Hepatocyte (in vitro differentiated cells): Measurements from ENCODE around the gene SEC14L6. TPM values are rescaled to one million over a fixed set of nuclear protein-coding genes. Genes with fewer than 3 reads are reported as not detected.
"Not testable (repeated sequence)": the region's sequence is repeated elsewhere in the genome, so short reads cannot be mapped to it uniquely, and the experiment has no call there.

Source experiments
- DNase-seq: peaks from one replicate; pipeline ENCODE4 v3.0.0-alpha.2; 2016; ENCODE audit warnings: low spot score
- H2AFZ ChIP-seq: fragments of 200-600 bp; sonication (generic); 2 replicates; pipeline ENCODE4 v1.6.0; 2016; ENCODE audit warnings: antibody characterized with exemption, mild to moderate bottlenecking
- H3K27ac ChIP-seq: fragments of 200-600 bp; sonication (generic); 2 replicates; pipeline ENCODE4 v1.5.1; 2016; ENCODE audit warnings: mild to moderate bottlenecking
- H3K27me3 ChIP-seq: fragments of 200-600 bp; sonication (generic); 2 replicates; pipeline ENCODE4 v1.6.1; 2016
- H3K36me3 ChIP-seq: fragments of 200-600 bp; sonication (generic); replicated peaks from 2 replicates; pipeline ENCODE4 v1.5.1; 2016; ENCODE audit warnings: low read depth; ENCODE audit not compliant: insufficient read depth
- H3K4me1 ChIP-seq: fragments of 200-600 bp; sonication (generic); 2 replicates; pipeline ENCODE4 v1.5.1; 2016; ENCODE audit warnings: mild to moderate bottlenecking, moderate library complexity; ENCODE audit not compliant: insufficient read depth
- H3K4me2 ChIP-seq: fragments of 200-600 bp; sonication (generic); 2 replicates; pipeline ENCODE4 v1.6.0; 2016
- H3K4me3 ChIP-seq: fragments of 200-600 bp; sonication (generic); 2 replicates; pipeline ENCODE4 v1.5.1; 2016; ENCODE audit warnings: mild to moderate bottlenecking
- H3K79me2 ChIP-seq: fragments of 200-600 bp; sonication (generic); 2 replicates; pipeline ENCODE4 v1.6.0; 2017; ENCODE audit warnings: mild to moderate bottlenecking
- H3K9me2 ChIP-seq: fragments of 200-600 bp; sonication (generic); replicated peaks from 2 replicates; pipeline ENCODE4 v1.6.0; 2017; ENCODE audit warnings: mild to moderate bottlenecking; ENCODE audit not compliant: insufficient read depth
- H3K9me3 ChIP-seq: fragments of 200-600 bp; sonication (generic); 2 replicates; pipeline ENCODE4 v1.5.1; 2016; ENCODE audit warnings: low read depth, mild to moderate bottlenecking
- H4K20me1 ChIP-seq: fragments of 200-600 bp; sonication (generic); 2 replicates; pipeline ENCODE4 v1.6.0; 2016; ENCODE audit warnings: mild to moderate bottlenecking; ENCODE audit not compliant: insufficient read depth, poor library complexity, severe bottlenecking
- EZH2 ChIP-seq: fragments of 200-600 bp; sonication (generic); IDR thresholded peaks from 2 replicates; pipeline ENCODE4 v1.6.1; 2016; ENCODE audit warnings: antibody characterized with exemption, mild to moderate bottlenecking, borderline replicate concordance
- EZH2phosphoT487 ChIP-seq: fragments of 200-600 bp; sonication (generic); IDR thresholded peaks from one replicate; pipeline ENCODE4 v1.6.1; 2018; ENCODE audit warnings: antibody characterized with exemption, mild to moderate bottlenecking, low read depth, moderate library complexity; ENCODE audit not compliant: unreplicated experiment, severe bottlenecking
- WGBS: methylation state at CpG from one replicate; pipeline ENCODE4 v1.1.6; 2016; ENCODE audit warnings: low lambda C conversion rate; ENCODE audit errors: missing lambda C conversion rate; 5-methylcytosine and 5-hydroxymethylcytosine counted together
- polyA plus RNA-seq: library from polyadenylated mRNA; unstranded; fragments of >200 nt; fragmentation: Nextera tagmentation; extraction: Ambion mirVana; gene quantifications from 2 replicates; pipeline ENCODE4 v1.2.1, GENCODE V29; 2016
- total RNA-seq: library from RNA; depleted of rRNA; stranded (reverse); fragments of >200 nt; gene quantifications from 2 replicates; pipeline ENCODE4 v1.2.3, GENCODE V29; 2014
- TF ChIP-seq, protein P1 (sequence below): fragments of 200-600 bp; sonication (generic); IDR thresholded peaks from 2 replicates; pipeline ENCODE4 v1.5.1; 2016; ENCODE audit warnings: antibody characterized with exemption, mild to moderate bottlenecking; ENCODE audit not compliant: poor library complexity

Gene SEC14L6
- total and polyA plus RNA-seq, 2 experiments from 2014 or later = 0.07 TPM; not detected in 1

- no peaks in the 10 kb centered on the region for H4K20me1 ChIP-seq
- peaks cover 6% of the 10 kb centered on the region for H3K4me1 ChIP-seq
- H3K36me3 ChIP-seq = no peaks in the 10 kb centered on the region
- TF ChIP-seq EZH2phosphoT487 (no peak), EZH2 (no peak)
- TF ChIP-seq, protein P1, sequence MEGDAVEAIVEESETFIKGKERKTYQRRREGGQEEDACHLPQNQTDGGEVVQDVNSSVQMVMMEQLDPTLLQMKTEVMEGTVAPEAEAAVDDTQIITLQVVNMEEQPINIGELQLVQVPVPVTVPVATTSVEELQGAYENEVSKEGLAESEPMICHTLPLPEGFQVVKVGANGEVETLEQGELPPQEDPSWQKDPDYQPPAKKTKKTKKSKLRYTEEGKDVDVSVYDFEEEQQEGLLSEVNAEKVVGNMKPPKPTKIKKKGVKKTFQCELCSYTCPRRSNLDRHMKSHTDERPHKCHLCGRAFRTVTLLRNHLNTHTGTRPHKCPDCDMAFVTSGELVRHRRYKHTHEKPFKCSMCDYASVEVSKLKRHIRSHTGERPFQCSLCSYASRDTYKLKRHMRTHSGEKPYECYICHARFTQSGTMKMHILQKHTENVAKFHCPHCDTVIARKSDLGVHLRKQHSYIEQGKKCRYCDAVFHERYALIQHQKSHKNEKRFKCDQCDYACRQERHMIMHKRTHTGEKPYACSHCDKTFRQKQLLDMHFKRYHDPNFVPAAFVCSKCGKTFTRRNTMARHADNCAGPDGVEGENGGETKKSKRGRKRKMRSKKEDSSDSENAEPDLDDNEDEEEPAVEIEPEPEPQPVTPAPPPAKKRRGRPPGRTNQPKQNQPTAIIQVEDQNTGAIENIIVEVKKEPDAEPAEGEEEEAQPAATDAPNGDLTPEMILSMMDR = no peak
- no peak for DNase-seq
- no peaks in the 10 kb centered on the region for H3K79me2 ChIP-seq
- no peak overlapping the region for H3K27ac ChIP-seq
- no peaks in the 10 kb centered on the region for H3K9me3 ChIP-seq
- no peak overlapping the region for H3K4me2 ChIP-seq
- no peaks in the 10 kb centered on the region for H3K9me2 ChIP-seq
- 93% methylated on average over 4 of the region's 4 CpGs for WGBS
- H2AFZ ChIP-seq = no peak overlapping the region
- no peak overlapping the region for H3K4me3 ChIP-seq
- H3K27me3 ChIP-seq = peaks cover 11% of the 10 kb centered on the region
Measured at GRCh38 chr22:30547188-30547587, 647 bp upstream of the SEC14L6 start.

GRCh38 chr22:30542811-30543188, 3.7 kb downstream of the SEC14L6 start:
- Histone ChIP-seq H4K20me1 (no peaks in the 10 kb centered on the region), H3K9me3 (no peaks in the 10 kb centered on the region), H3K79me2 (no peaks in the 10 kb centered on the region), H3K4me2 (peak overlapping the region; percentile 95), H3K4me3 (no peak overlapping the region), H2AFZ (no peak overlapping the region), H3K9me2 (no peaks in the 10 kb centered on the region), H3K27me3 (peaks cover 21% of the 10 kb centered on the region), H3K27ac (no peak overlapping the region), H3K36me3 (no peaks in the 10 kb centered on the region), H3K4me1 (peaks cover 13% of the 10 kb centered on the region)
- TF ChIP-seq, protein P1 = no peak
- TF ChIP-seq EZH2phosphoT487 = no peak
- no peak for TF ChIP-seq EZH2
- DNase-seq = no peak
- 80% methylated on average over 12 of the region's 12 CpGs for WGBS

DNA sequence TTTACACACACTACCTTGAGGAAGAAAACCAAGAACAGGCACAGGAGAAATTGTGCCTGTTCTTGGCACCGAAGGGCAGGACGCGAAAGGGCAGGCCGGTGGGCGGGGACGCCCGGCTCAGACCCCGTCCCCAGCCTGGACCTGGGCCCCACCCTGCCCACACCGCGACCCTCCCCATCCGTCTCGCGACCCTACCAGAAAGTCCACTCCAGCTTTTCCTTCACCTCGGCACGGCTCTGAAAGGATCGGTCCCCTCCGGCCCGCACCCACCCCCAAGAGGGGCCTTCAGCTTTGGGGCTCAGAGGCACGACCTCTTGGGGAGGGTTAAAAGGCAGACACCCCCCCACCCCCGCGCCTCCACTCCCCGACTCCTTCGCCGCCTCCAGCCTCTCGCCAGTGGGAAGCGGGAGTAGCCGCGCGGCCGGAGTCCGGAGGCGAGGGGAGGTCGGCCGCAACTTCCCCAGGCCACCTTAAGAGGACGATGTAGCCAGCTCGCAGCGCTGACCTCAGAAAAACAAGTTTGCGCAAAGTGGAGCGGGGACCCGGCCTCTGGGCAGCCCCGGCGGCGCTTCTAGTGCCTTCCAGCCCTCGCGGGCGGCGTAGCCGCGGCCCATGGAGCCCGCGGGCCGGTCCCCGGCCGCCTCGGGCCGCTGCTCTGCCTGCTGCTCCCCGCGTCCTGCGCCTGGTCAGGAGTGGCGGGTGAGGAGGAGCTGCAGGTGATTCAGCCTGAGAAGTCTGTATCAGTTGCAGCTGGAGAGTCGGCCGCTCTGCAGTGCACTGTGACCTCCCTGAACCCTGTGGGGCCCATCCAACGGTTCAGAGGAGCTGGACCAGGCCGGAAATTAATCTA, 4.4 kb downstream of the SEC14L6 start:
- Histone ChIP-seq H3K4me1 (peaks cover 13% of the 10 kb centered on the region), H3K27me3 (peaks cover 21% of the 10 kb centered on the region), H3K4me2 (peak overlapping the region; percentile 95), H3K4me3 (peak overlapping the region; percentile 39), H3K79me2 (no peaks in the 10 kb centered on the region), H3K9me3 (no peaks in the 10 kb centered on the region), H3K9me2 (no peaks in the 10 kb centered on the region), H4K20me1 (no peaks in the 10 kb centered on the region), H2AFZ (peak overlapping the region; percentile 95), H3K27ac (no peak overlapping the region), H3K36me3 (no peaks in the 10 kb centered on the region)
- TF ChIP-seq EZH2phosphoT487 = no peak
- TF ChIP-seq EZH2 = no peak
- TF ChIP-seq, protein P1 = no peak
- DNase-seq = peak; percentile 46
- WGBS = 4% methylated on average over 58 of the region's 64 CpGs

DNA sequence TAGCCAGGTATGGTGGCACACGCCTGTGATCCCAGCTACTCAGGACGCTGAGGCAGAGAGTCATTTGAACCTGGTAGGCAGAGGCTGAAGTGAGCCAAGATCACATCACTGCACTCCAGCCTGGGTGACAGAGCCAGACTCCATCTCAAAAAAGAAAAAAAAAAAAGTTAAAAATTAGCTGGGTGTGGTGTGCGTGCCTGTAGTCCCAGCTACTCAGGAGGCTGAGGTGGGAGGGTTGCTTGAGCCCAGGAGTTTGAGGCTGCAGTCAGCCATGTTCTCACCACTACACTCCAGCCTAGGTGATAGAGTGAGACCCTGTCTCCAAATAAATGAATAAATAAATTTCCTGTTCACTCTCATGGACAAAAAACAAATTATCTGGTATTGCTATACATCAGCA, 5.0 kb downstream of the SEC14L6 start:
- H4K20me1 ChIP-seq, H3K4me3 ChIP-seq, H3K36me3 ChIP-seq, H3K27ac ChIP-seq, H3K9me2 ChIP-seq, H3K9me3 ChIP-seq, DNase-seq, H3K79me2 ChIP-seq: not testable (repeated sequence)
- H3K4me2 ChIP-seq = peak overlapping the region; percentile 95
- peaks cover 21% of the 10 kb centered on the region for H3K27me3 ChIP-seq
- 91% methylated on average over 3 of the region's 3 CpGs for WGBS
- H3K4me1 ChIP-seq = peaks cover 13% of the 10 kb centered on the region
- peak overlapping the region; percentile 95 for H2AFZ ChIP-seq
